HUDEP-2 (cell line): ENCODE data around the gene TSEN15.

Experiments used
- DNase-seq, 76 experiments: peaks; one replicate each; lab custom pipeline; 2025; ENCODE audit not compliant: unreplicated experiment in 76 of 76; lab: John Stamatoyannopoulos, UW

TSEN15 gene

GRCh38 chr1:184052194-184052559 is 647 bp downstream of the TSEN15 start:
- peak in 1 of 76 experiments; percentile 14 for DNase-seq

- DNase-seq: no peak
Measured at GRCh38 chr1:184052750-184053149, 1.2 kb downstream of the TSEN15 start.

DNA sequence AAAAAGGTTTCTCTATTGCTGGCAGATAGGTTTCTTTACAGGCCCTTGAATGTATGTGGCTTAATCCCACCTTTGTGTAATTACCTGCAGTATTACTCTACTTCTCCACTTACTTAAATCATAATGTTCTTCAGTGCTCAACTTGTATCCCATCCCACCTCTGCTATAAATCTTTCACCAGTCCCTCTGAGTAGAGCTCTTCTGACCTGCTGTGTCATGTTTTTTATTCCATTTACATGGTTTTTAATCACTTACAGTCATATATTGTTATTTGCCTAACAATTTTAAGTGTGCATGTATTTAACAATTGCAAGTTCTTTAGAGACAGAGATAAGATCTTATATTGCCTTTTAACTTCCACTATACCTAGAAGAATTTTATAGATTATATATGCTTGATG is 2.4 kb downstream of the TSEN15 start:
- DNase-seq: no peak

DNA sequence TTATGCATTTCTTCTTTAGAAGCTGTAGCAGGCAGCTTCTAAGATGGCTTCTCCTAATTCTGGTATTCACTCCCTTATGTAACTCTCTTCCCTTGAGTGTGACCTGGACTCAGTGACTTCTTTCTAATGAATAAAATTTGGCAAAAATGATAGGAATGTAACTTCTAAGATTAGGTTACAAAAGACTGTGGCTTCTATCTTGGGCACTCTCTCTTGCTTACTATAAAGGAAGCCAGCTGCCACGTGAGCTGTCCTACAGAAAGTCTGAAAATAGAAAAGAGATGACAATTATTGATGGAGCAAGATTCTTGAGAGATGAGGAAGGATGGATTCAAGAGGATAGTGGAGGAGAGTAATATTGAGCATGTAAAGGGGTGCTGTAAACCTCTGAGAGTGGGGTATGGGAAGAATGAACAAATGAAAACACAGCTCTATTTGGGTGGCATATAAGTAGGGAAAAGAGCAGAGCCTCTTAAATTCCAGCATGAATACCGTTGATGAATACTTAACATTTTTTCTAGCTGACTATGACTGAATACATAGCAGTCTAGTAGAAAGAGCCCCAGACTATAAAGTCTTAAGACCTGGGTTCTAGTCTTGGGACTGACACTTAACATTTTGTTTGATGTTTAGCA is 5.5 kb downstream of the TSEN15 start:
- DNase-seq: no peak

- DNase-seq: no peak
Measured at GRCh38 chr1:184059887-184060286, 8.4 kb downstream of the TSEN15 start.

- DNase-seq: no peak
Measured at GRCh38 chr1:184060316-184060715, 8.8 kb downstream of the TSEN15 start.

- DNase-seq: no peak
Measured at GRCh38 chr1:184061396-184062003, 10.0 kb downstream of the TSEN15 start.

DNA sequence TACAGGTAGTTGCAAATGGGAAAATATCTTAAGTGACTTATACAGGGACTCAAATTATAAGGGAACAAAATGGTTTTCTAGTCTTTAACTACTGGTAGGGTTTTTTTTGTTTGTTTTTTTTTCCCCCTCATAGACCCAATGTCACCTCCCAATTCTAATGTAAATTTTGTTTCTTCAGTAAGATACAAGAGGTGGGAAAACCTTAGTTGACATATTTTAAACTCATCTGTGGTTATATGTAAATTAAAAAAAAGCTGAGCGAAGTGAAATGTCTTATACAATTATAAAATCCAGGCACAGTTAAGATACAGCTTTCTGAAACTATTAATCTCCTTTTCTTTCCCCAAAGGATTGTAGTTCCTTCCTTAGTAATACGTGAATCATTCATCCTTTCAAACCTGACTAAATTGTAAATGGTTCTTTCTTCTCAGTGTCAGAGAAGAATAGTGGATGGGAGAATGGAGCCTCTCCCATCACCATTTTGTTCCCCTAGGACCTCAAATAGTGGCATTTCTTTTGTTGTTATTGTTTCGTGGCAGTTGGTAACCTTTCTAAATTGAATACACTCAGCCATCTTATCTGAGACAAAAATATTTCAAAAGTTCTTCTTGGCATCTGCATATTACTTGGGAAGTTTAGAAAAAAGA is 11.2 kb downstream of the TSEN15 start:
- DNase-seq: no peak

GRCh38 chr1:184065559-184065958 is 14.0 kb downstream of the TSEN15 start:
- no peak for DNase-seq

DNA sequence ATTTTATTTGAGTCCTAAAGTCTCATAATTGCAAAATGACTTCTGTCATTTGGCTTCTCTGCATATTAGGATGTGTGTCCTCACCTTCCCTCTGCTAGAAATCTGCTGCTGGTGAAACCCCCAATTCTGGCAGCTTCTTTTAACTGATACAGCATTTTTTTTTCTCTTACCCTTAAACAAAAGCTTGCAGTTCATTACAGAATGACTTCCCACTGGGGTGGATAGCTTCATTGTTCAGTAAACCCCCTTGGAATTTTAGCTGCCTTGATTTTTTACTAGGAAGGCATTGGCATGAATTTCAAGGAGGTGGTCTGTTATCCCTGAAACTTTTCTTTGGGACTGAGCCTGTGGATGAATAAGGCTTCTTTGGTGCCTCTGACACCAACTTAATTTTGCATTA is 16.8 kb downstream of the TSEN15 start:
- DNase-seq: no peak

DNA sequence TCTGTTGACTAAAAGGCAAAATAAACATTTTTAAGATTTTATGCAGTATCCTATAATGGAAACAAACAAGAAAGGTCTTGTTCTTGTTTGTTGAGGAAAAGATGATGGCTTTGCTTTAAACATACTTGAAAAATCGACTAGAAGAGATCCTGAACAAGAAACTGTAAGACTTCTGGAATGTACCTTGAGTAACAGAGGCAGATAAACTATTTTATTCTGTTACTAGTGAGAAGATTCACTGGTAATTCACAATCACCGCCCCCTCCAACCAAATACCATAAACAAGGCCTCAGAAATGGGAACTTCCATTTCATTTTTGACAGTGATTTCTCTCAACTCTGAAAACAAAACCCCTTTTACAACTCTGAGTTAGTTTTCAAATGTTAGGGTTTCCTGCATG is 18.1 kb downstream of the TSEN15 start:
- no peak for DNase-seq

- no peak for DNase-seq
Measured at GRCh38 chr1:184072376-184072775, 20.8 kb downstream of the TSEN15 start.

DNA sequence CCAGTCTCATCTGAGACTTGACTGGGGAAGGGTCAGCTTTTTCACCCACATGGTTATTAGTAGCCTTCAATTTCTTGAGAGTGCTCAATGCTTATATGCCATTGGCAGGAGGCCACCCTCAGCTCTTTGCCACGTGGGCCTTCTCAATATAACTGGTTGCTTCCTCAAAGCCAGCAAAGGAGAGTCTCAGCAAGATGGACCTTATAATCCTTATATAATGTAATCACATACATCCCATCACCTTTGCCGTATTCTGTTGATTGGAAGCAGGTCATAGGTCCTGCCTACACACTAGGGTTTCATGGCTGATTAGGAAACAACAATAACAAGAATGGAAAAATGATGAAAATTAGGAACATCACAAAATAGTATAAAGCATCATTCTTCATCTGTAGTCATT is 22.9 kb downstream of the TSEN15 start:
- DNase-seq: no peak

DNA sequence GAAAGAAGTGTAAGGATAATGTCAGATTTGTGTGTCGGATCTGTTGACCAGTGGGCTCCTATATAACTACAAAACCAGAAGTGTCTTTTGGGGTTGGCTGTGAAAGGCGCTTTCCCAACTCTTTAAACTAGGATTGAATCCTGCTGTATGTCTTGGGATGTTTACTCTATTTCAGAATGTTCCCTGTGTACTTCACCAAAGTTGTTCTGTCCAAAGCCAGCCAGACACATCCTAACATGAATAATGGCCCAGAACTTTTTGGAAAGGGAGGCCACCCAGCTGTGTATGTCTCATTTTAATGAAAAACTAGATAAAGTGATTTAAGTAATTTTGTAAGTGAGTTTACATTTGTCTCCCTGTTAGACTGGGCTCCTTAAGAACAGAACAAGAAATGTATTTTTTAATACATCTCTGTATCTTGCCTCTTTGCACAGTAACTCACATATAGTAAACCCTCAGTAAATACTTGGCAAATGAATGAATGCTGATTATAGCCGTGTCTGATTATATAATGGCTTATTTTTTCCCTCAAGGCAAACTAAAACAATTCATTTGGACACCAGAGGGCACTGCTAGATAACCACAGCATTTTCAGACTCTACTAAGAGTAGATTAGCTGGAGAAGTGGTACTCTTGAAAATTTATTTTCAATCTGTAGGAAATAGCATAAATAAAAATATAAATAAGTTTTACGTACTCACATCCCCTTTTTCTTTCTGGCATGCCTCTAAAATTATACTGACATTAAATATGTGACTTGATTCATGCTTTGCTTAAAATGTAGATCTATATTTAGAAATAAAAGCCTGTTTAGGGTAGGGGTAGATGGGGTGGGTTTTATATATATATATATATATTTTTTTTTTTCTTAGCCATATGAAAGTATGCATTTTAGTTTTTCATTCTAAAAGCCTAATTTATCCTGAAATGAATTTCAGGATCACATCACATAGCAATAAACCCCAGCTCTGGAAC is 23.8 kb downstream of the TSEN15 start:
- DNase-seq: peak in 17 of 76 experiments; percentile 4 to 44 (median 15)

DNA sequence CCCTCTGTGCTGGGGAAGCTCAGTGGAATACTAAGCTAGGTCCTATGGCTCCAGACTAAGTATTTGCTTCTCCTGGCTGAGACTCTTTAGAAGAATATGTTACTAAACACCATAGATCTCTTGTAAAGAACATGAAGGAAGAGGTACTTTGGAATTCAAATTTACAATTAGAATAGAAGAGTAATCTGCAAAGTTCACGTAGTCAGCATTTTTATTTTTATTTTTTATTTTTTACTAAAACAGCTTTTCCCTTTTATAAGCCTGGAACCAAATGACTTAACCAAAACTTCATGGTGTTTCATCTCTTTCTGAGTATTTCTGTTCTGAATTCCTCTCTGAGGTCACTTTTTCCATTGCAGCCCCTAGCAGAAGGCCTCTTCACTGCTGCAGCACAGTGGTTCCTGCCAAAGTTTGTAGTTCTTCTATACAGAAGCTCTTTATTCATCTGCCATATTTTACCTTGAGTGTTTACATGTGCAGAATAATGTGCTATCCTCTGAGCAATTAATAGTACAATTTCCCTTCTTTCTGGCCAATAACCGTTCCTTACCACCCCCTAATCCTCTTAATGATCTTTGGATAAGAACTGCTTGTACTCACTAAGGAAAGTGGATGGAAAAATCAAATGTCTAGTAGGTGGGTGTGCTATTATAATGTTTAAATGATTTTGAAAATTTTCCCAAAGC is 27.2 kb downstream of the TSEN15 start:
- DNase-seq: no peak

DNA sequence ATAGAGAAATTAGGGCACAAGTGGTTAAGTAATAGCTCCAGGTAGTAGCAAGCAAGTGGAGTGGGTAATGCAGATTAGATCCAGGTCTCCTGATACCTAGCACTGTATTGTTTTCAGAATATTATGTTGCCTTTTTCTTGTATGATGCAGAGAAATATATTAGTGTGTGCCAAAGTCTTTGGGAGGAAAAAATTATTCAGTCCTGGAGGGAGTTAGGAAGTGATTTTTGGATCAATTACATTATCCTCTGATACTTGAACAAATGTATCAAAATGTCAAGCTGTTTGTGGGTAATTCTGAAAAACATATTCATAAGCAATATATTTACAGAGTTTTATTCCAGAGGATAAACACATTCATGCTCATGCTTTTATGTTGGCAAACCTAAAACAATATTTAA is 28.8 kb downstream of the TSEN15 start:
- no peak for DNase-seq

DNA sequence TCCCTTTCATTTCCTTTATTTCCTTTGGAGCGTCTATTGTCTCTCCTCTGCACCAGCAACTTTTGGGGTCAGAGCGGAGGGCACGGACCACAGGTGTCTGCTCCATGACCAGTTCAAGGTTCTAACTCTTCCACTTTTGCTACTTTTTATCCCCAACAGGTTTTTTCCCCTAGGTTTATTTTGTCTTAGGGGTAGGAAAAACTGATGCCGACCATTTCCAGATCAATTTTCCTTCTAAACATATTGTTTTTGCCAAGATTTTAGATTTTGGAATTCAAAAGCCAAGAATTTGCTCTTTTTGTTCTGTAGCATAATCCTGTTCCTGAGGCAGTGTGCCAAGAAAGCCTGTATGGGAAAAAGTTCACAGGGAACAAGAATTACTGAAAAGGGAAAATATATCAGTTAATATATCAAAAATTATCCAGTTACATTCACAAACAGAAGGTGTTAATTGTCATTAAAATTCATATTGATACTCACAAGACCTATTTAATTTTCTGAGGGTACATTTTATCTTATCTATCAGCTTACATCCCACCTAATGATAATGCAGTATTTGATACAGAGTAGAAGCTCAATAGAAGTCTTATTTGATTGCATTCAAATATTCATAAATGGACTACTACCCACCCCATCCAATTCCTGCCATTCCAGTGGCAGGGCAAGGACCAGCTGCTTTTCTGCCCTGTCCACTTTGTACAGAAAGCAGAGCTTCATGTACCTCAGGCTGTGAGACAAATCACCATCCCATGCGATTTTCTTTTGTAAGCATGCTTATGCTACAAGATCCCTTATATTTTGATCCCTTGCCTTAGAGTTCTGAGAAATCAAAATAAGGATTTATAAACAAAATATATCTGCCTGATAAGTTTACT is 31.2 kb downstream of the TSEN15 start:
- DNase-seq: no peak

- no peak for DNase-seq
Measured at GRCh38 chr1:184085667-184086066, 34.1 kb downstream of the TSEN15 start.

- DNase-seq: no peak
Measured at GRCh38 chr1:184088037-184088436, 36.5 kb downstream of the TSEN15 start.

- no peak for DNase-seq
Measured at GRCh38 chr1:184093071-184093470, 41.5 kb downstream of the TSEN15 start.
